ENCODE measurements around the gene WWOX. TPM values are rescaled to one million over a fixed set of nuclear protein-coding genes. Genes with fewer than 3 reads are reported as not detected.

Gene WWOX
- total RNA-seq, 1 experiment from 2014 or later, result 15.6 TPM

GRCh38 chr16:78194948-78195347, 95.5 kb downstream of the WWOX start:
- no peaks in the 10 kb centered on the region for H3K27me3 ChIP-seq (ENCODE audit: insufficient read depth, low read length)
- no peak for DNase-seq
- Mint-ChIP-seq H3K27me3 (ENCODE audit: low read depth) (no peaks in the 10 kb centered on the region), H3K27ac (no peak overlapping the region; a peak in 1 of 7 replicates), H3K4me1 (peaks cover 14 to 17% of the 10 kb centered on the region in 2 experiments), H3K4me3 (no peak overlapping the region), H3K9me3 (peaks cover 0 to 3% of the 10 kb centered on the region in 2 experiments; a peak in 1 of 5 replicates), H3K36me3 (ENCODE audit: insufficient read depth in 1 of 3, low read depth in 3 of 3) (peaks cover 0 to 1% (median 0%) of the 10 kb centered on the region in 3 experiments; a peak in 1 of 7 replicates)
- H2BK20ac ChIP-seq (ENCODE audit: low read depth, low read length, poor library complexity, severe bottlenecking), result no peak overlapping the region
- H4K5ac ChIP-seq (ENCODE audit: insufficient read length, low read depth, low read length), result no peak overlapping the region
- no peaks in the 10 kb centered on the region for H3K9me3 ChIP-seq (ENCODE audit: control insufficient read depth, low read depth, low read length)
- H4K91ac ChIP-seq (ENCODE audit: insufficient read length, low read depth, low read length), result no peak overlapping the region
- no peak overlapping the region for H3K23ac ChIP-seq (ENCODE audit: insufficient read length, low read depth, low read length)
- H3K14ac ChIP-seq (ENCODE audit: insufficient read depth, low read length), result no peak overlapping the region
- H3K56ac ChIP-seq (ENCODE audit: insufficient read length, low read depth, low read length), result no peak overlapping the region
- H4K20me1 ChIP-seq (ENCODE audit: control insufficient read depth, insufficient read depth, insufficient read length), result no peaks in the 10 kb centered on the region
- no peak overlapping the region for H2BK120ac ChIP-seq (ENCODE audit: low read depth, low read length, poor library complexity, severe bottlenecking)
- no peak overlapping the region for H2BK15ac ChIP-seq (ENCODE audit: low read depth, low read length)
- no peaks in the 10 kb centered on the region for H3K79me1 ChIP-seq (ENCODE audit: insufficient read depth, low read depth, low read length, poor library complexity, severe bottlenecking)
- H3K18ac ChIP-seq (ENCODE audit: insufficient read length, low read depth, low read length), result no peak overlapping the region
- H4K8ac ChIP-seq (replicated peaks; ENCODE audit: insufficient read length, low read depth, low read length), result no peak overlapping the region
- no peaks in the 10 kb centered on the region for H3K23me2 ChIP-seq (ENCODE audit: insufficient read length, low read depth, low read length, poor library complexity, severe bottlenecking)
- H2AK5ac ChIP-seq (ENCODE audit: insufficient read length, low read length), result no peak overlapping the region
- no CpG with 5 or more reads among the region's 3 CpGs for WGBS (ENCODE audit: extremely low coverage, insufficient read length, low lambda C conversion rate)
- H3T11ph ChIP-seq (ENCODE audit: low read length), result no peak overlapping the region
- no peak overlapping the region for H3K9ac ChIP-seq (ENCODE audit: extremely low read depth, insufficient read length, low read length)
- no peaks in the 10 kb centered on the region for H3K4me1 ChIP-seq (ENCODE audit: insufficient read depth, low read length)
- no peak overlapping the region for H2BK12ac ChIP-seq (ENCODE audit: insufficient read length, low read depth, low read length)
- H2AFZ ChIP-seq (ENCODE audit: low read length), result no peak overlapping the region
- H3K4ac ChIP-seq (ENCODE audit: low read depth, low read length), result no peak overlapping the region
- H3K79me2 ChIP-seq (ENCODE audit: insufficient read depth, low read length), result no peaks in the 10 kb centered on the region
- no peak for TF ChIP-seq CTCF (conservative IDR thresholded peaks at IDR 0.05)
- no peak overlapping the region for H2BK5ac ChIP-seq (ENCODE audit: insufficient read length, low read length)
- H3K4me2 ChIP-seq (ENCODE audit: insufficient read depth, insufficient read length, low read length), result no peak overlapping the region
- no peak overlapping the region for H3K27ac ChIP-seq (ENCODE audit: insufficient read length, low read depth, low read length)
